WTC11 (cell line): Measurements from ENCODE around the gene SCD5. TPM values are rescaled to one million over a fixed set of nuclear protein-coding genes. Genes with fewer than 3 reads are reported as not detected.

Experiments used
- AR ChIP-seq: fragments of 250-450 bp; sonication (Bioruptor Pico); IDR thresholded peaks from 2 replicates; pipeline ENCODE4 v1.9.0; 2021; ENCODE audit warnings: mild to moderate bottlenecking
- ARID4B ChIP-seq: sonication (generic); formaldehyde crosslinking; IDR thresholded peaks from 2 replicates; pipeline ENCODE4 v1.8.0; 2023; ENCODE audit warnings: missing genetic modification reagents, mild to moderate bottlenecking, borderline replicate concordance
- CTCF ChIP-seq: fragments of 200-600 bp; IDR thresholded peaks from 2 replicates; pipeline ENCODE4 v1.8.0; 2022; ENCODE audit warnings: antibody characterized with exemption
- ERG ChIP-seq: fragments of 250-450 bp; sonication (Bioruptor Pico); IDR thresholded peaks from 2 replicates; pipeline ENCODE4 v1.8.0; 2021; ENCODE audit warnings: mild to moderate bottlenecking
- NFE2L1 ChIP-seq: sonication (generic); formaldehyde crosslinking; IDR thresholded peaks from 2 replicates; pipeline ENCODE4 v1.8.1; 2023; ENCODE audit warnings: missing genetic modification reagents
- PRRX2 ChIP-seq: fragments of 250-450 bp; sonication (Bioruptor Pico); IDR thresholded peaks from 2 replicates; pipeline ENCODE4 v1.8.0; 2021; ENCODE audit warnings: mild to moderate bottlenecking
- RORB ChIP-seq: fragments of 250-450 bp; sonication (Bioruptor Pico); IDR thresholded peaks from 2 replicates; pipeline ENCODE4 v1.9.0; 2021; ENCODE audit warnings: mild to moderate bottlenecking
- STAT6 ChIP-seq: sonication (generic); formaldehyde crosslinking; conservative IDR thresholded peaks from 2 replicates; pipeline ENCODE4 v1.8.1; 2023; ENCODE audit warnings: mild to moderate bottlenecking, low read depth, missing genetic modification reagents, moderate library complexity
- USF2 ChIP-seq: sonication (generic); formaldehyde crosslinking; IDR thresholded peaks from 2 replicates; pipeline ENCODE4 v1.8.1; 2023; ENCODE audit warnings: mild to moderate bottlenecking, missing genetic modification reagents, moderate library complexity
- ZNF532 ChIP-seq: fragments of 250-450 bp; sonication (Bioruptor Pico); IDR thresholded peaks from 2 replicates; pipeline ENCODE4 v1.9.0; 2021; ENCODE audit warnings: mild to moderate bottlenecking, borderline replicate concordance
- ZNF671 ChIP-seq: fragments of 250-450 bp; sonication (Bioruptor Pico); IDR thresholded peaks from 2 replicates; pipeline ENCODE4 v1.8.0; 2021; ENCODE audit warnings: mild to moderate bottlenecking
- total RNA-seq: library from RNA; stranded (reverse); gene quantifications from 3 replicates; pipeline ENCODE4 v1.2.3, GENCODE V29; 2021

SCD5 gene
- total RNA-seq, 1 experiment from 2014 or later, result 6.3 TPM

GRCh38 chr4:82705928-82706300 is 92.7 kb downstream of the SCD5 start (continued):
- TF ChIP-seq ERG (CRISPR knock-in tag) (no peak), STAT6 (CRISPR knock-in tag) (no peak), RORB (CRISPR knock-in tag) (no peak), USF2 (CRISPR knock-in tag) (no peak), ZNF532 (CRISPR knock-in tag) (no peak), NFE2L1 (CRISPR knock-in tag) (no peak), CTCF (no peak), PRRX2 (CRISPR knock-in tag) (no peak), ARID4B (CRISPR knock-in tag) (no peak), ZNF671 (CRISPR knock-in tag) (no peak), AR (CRISPR knock-in tag) (no peak)
